Measurements from ENCODE around the gene WDR93.

GRCh38 chr15:89745768-89746167, 55.2 kb downstream of the WDR93 start:
- TF ChIP-seq POLR2AphosphoS5 (IDR thresholded peaks at IDR 0.05; ENCODE audit: low read depth, low read length) (no peak), POLR2A (IDR thresholded peaks at IDR 0.05; ENCODE audit: low read depth, low read length) (no peak), PAX5 (IDR thresholded peaks at IDR 0.05; ENCODE audit: insufficient read depth, low read length, severe bottlenecking) (no peak)
